ENCODE data around the gene UNC79.

Gene UNC79

DNA sequence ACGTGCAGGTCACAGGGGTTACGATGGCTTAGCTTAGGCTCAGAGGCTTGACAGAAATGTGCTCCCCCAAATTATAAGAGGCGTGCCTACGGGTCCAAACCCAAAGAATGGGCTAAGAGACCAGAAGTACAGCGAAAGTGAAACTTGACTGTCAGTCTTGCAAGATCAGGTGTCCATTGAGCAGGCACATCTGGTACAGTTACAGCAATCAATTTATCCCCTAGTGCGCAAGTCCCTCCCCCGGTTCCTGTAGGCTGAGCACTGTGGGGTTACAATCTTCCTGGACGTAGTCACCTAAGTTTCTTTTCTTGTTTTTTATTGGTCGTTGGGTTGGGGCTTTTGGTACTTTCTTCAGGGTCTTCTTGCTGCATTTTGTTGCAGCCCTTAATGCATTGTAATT lies 134.2 kb downstream of the UNC79 start:
- no peak for DNase-seq

- no peak for DNase-seq
These were observed 135.4 kb downstream of the UNC79 start for GRCh38 chr14:93566065-93566693.

DNA sequence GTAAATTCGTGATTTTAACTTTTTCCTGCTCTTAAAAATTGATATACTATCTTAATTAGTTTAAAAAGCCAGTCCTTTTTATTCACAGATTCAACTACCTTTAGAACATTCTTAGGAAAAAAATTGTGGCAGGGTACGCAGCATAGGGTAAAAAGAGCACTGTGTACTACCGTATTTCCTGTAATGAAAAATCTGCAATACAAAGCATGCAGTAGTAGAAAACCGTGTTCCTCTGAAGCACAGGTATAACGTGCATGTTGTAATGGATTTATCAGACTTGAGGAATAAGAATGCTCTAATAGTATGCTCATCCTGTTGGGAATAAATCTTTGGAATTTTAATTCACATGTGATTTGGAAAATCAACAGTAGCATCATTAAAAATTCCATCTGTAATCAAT lies 140.5 kb downstream of the UNC79 start:
- DNase-seq, result no peak

GRCh38 chr14:93579178-93579577 lies 148.4 kb downstream of the UNC79 start:
- DNase-seq, result no peak

- no peak for DNase-seq
These were observed 151.8 kb downstream of the UNC79 start for GRCh38 chr14:93582516-93582915.

- no peak for DNase-seq
These were observed 156.6 kb downstream of the UNC79 start for GRCh38 chr14:93587330-93587729.

- no peak for DNase-seq
These were observed 160.8 kb downstream of the UNC79 start for GRCh38 chr14:93591506-93591905.

- no peak for DNase-seq
These were observed 162.0 kb downstream of the UNC79 start for GRCh38 chr14:93592786-93593185.

DNA sequence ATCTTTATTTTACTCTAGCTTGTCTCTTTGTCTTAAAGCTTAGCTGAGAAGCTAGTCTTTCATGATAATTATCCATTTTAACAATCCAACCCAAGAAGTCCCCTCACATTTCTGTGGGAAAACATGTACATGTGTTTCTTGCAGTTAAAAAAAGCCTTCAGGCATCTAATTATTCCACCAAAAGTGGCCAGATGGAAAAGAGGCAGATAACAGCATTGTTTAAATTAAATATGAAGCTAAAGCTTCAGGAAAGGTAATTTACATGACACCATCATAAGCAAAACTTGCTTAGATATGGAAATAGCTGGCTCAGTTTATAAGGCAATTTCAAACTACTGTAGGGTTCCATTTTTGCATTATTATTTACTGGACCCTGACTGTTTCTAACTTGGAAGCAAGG lies 175.4 kb downstream of the UNC79 start:
- DNase-seq, result no peak

DNA sequence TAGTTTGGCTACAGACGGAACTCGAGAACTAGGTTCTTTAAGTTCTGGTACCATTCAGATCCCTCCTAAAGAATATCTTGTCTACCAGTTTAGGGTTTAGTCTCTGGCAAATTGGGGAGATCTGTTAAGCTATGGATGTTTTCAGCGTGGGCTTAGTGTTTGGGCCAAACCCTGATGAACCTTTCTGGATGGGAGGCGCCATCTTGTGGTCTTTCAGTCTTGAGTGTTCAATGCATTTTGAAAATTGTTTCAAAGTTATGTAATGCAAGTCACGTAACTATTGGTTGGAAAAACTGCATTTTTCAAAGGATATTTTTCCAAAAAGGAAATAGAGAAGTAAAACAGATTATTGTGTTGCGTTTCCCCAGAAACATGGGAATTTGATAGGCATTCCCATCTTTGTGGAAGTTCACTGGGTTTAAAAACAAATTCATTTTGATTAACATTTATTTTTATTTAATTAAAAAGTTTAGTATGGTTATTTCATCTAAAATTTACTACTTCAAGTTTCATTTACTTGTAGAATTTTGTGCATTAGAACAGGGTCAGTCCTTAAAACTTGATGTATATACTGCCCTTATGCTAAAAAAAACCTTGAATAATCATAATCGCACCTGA lies 188.5 kb downstream of the UNC79 start:
- DNase-seq, result peak; percentile 41

- no peak for DNase-seq
These were observed 197.3 kb downstream of the UNC79 start for GRCh38 chr14:93628048-93628447.

DNA sequence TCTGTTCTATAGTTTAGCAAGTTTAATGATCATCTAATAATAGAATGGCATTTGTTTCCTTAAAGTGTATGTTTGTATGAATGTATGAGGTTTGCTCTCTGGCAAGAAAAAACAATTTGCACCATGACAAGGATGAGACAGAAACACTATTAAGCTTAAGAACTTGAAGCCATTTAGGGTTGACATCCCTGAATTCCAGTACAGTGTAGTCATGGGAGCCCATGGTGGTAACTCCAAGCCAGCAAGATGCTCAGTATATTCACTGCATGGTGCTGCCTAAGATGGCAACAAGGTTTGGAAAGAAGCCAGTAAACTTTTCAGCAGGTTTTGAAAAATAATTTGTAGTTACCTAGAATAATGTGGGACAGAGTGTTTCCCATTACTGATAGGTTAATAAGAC lies 198.9 kb downstream of the UNC79 start:
- peak; percentile 8 for DNase-seq

GRCh38 chr14:93638790-93639189 lies 208.1 kb downstream of the UNC79 start:
- DNase-seq, result no peak

DNA sequence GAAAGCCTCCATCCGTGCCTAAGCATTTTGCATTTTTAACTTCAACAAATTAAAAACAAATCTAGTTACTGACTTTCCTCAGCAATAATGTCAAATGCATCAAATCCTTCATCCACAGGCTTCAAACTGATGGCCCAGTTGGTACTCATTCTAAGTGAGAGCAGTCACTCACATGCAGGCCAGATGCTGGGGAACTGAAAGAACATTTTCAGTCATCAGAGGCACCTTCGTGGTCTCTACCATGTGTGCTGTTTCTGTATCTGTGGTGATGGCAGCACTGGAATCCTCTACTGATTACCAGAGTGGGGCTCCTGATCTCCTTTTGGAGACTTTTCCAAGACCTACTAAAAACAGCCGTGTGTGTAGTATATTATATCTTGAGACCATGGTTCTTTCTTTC lies 212.4 kb downstream of the UNC79 start:
- DNase-seq, result no peak

DNA sequence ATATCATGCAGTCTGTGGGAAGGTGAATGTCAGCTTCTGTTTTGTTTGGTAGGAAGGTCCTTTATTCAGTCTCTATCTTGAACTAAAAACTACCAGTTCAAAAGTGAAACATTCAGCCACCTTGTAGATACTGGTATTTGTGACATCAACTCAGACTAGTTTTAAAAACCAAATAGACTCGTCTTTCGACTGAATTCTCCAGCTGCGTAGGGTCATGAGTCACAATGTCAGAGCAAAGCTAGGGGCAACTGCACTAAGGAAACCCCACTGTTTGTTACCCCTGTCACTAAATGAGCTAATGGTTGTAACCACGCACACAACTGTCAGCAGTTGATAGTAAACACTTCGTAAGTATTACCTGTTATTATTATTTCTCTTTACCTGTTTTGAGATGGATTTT lies 212.9 kb downstream of the UNC79 start:
- DNase-seq, result no peak

DNA sequence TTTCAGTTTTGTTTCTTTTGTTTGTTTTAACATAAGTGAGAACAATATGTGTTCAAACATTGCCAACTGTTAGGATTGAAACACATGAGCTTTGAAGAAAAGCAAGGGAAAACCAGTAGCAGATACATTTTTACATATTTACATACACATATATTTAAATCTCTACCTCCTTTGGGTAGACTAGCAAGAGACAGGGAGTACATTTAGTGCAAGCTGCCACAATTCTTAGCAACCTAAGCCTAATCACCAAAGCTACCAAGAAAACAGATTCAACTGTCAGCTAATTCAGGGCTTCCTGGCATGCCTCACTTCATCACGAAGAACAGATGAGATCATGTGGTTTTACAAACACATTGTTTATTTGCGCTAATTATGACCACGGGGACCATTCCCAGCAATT lies 214.5 kb downstream of the UNC79 start:
- no peak for DNase-seq

GRCh38 chr14:93648440-93649168 lies 217.9 kb downstream of the UNC79 start:
- no peak for DNase-seq

- no peak for DNase-seq
These were observed 223.9 kb downstream of the UNC79 start for GRCh38 chr14:93654599-93654998.

GRCh38 chr14:93655078-93655750 lies 224.5 kb downstream of the UNC79 start:
- peak; percentile 40 for DNase-seq

DNA sequence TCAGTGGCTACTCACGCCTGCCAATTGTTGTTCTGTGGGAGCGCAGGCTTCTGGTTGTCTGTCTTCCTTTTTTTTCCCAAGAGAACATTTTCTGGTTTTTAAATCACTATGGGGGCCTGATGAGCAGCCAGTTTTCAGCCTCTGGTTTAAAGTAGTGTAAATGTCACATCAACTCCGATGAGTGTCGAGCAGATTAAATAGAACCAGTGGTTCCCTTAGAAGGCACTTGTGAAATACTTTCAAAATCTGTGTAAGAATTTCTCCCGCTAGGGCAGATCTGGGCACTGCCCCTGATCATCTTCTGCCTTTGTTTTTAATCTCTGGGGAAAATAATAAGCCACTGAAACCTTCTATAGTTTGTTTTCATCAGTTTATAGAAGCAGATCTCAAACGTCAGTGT lies 227.1 kb downstream of the UNC79 start:
- no peak for DNase-seq

DNA sequence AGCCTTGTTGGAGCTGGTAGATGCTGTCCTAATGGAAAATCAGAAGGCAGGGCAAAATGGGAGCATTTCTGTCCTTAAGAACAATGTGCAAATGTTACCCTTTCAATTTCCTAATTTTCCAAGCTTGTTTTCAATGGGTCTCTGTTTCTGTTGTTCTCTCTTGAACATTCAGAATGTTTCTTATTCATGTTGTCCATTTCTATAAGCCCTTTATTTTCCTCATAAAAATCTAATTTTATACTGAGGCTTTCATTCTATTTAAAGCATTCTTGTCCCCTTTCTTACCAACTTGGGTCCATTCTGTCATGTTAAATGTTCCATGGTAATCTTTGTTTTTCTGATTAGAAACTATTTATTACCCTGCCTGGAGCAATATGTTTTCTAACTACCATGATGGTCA lies 232.6 kb downstream of the UNC79 start:
- no peak for DNase-seq

- DNase-seq, result no peak
These were observed 234.4 kb downstream of the UNC79 start for GRCh38 chr14:93665169-93665568.

- DNase-seq, result no peak
These were observed 238.9 kb downstream of the UNC79 start for GRCh38 chr14:93669632-93670031.

DNA sequence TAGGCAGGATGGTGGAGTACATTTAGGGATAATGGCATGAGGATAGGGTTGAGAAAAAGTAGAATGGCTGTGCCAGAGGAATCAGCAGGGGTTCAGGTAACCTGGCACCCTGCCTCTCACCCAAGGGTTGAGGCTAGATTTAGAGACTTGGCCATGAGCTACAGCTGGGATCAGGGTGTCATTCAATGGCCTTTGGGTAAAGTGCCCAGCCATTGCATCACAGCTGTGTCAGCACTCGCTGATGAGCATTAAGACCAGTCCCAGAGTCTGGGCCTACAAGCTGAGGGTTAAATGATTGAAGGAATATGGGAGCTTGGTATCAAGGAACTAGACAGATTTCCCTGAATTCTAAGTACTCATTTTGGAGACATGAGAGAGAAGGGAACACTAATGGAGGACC lies 243.6 kb downstream of the UNC79 start:
- no peak for DNase-seq
